ENCODE data around the gene MISP3. TPM values are rescaled to one million over a fixed set of nuclear protein-coding genes. Genes with fewer than 3 reads are reported as not detected.
"Not testable (repeated sequence)": the region's sequence is repeated elsewhere in the genome, so short reads cannot be mapped to it uniquely, and the experiment has no call there.

The MISP3 gene
- total RNA-seq: 1.1 TPM

- peak in 1 of 3 donors; percentile 57 for DNase-seq (ENCODE audit: low read depth in 2 of 3, low spot score in 2 of 3)
Observed at GRCh38 chr19:14072535-14073260, at the start of gene MISP3. Gene MISP3, plus strand, starts transcription at chr19:14072786. Its CDS starts 524 bp downstream, at chr19:14073310.

DNA sequence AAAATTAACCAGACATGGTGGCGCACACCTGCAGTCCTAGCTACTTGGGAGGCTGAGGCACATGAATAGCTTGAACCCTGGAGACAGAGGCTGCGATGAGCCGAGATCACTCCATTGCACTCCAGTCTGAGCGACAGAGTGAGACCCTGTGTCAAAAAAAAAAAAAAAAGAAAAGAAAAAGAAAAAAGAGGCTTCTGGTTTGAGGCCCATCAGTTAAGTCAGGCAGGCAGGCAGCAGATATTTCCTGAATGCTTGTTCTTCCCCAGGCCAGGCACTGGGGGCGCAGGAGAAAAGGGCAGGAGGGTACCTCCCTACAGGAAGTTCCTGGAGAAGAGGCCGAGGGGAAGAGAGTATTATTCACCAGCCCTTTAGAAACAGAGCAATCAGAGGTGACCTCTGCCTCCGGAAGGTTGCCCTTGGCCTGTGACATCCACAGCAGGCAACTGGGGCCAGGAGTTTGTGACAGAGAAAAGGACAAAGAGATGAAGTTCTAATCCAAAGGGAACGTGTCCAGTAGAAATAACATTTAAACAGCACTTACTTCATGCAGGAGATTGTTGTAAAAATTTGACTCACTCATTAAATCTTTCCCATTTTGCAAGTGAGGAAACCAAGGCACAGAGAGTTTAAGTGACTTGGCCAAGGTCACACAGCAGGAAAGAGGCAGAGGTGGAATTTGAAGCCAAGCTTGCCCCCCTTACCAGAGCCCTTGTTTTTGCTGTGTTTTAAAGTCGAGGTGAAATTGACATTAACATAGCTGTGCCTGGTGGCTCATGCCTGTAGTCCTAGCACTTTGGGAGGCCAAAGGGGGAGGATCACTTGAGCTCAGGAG is 49.0 kb upstream of the MISP3 start:
- peak in 2 of 3 donors; percentile 61 to 71 for DNase-seq (ENCODE audit: low read depth in 2 of 3, low spot score in 2 of 3)

- not testable (repeated sequence) for DNase-seq (ENCODE audit: low read depth in 2 of 3, low spot score in 2 of 3)
Observed at GRCh38 chr19:14026652-14027192, 45.9 kb upstream of the MISP3 start.

DNA sequence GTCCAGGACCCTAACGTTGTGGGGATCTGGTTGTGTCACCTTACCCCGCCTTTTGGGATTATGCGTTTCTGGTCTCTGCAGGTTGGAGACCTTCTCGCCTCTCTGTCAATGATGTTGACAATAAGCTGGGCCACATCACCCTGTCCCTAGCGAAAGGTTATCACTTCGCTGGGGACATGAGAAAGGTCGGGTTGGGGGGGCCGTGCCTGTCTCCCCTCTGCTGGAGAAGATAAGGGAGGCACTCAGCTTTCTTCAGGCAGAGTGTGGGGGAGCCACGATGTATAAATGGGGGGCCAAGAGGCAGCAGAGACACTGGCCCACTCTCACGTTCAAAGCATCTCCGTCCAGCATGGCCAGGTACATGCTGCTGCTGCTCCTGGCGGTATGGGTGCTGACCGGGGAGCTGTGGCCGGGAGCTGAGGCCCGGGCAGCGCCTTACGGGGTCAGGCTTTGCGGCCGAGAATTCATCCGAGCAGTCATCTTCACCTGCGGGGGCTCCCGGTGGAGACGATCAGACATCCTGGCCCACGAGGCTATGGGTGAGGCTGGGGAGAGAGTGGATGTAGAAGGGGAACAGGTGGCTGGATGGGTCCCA is 44.6 kb upstream of the MISP3 start, which contains the start of gene RLN3:
Gene RLN3, plus strand, starts transcription at position 293 of the 595 bp plus-strand sequence. Its CDS starts 57 bp downstream, at position 350.
- DNase-seq (ENCODE audit: low read depth in 2 of 3, low spot score in 2 of 3): no peak

DNA sequence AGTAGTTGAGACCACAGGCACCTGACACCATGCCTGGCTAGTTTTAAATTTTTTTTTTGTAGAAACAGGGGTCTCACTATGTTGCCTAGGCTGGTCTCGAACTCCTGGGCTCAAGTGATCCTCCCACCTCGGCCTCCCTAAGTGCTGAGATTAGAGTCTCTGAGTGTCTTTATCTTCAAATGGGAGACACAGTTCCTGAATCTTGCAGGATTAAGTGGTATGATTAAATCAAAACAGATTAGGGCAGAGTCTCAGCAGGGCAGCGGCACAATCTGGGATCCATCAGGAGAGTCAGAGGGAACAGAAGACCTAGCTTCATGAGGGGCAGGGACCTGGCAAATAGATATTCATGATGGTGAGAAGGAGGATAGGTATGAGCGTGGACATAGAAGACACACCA is 43.7 kb upstream of the MISP3 start:
- DNase-seq (ENCODE audit: low read depth in 2 of 3, low spot score in 2 of 3): no peak

GRCh38 chr19:14030997-14031718 is 41.4 kb upstream of the MISP3 start:
- no peak for DNase-seq (ENCODE audit: low read depth in 2 of 3, low spot score in 2 of 3)

- peak; percentile 50 to 91 (median 90) for DNase-seq (ENCODE audit: low read depth in 2 of 3, low spot score in 2 of 3)
Observed at GRCh38 chr19:14031719-14032480, 40.7 kb upstream of the MISP3 start, which contains the start of gene IL27RA. Gene IL27RA, plus strand, starts transcription at chr19:14031762. Its CDS starts 111 bp downstream, at chr19:14031873.

GRCh38 chr19:14033946-14034345 is 38.6 kb upstream of the MISP3 start:
- no peak for DNase-seq (ENCODE audit: low read depth in 2 of 3, low spot score in 2 of 3)

DNA sequence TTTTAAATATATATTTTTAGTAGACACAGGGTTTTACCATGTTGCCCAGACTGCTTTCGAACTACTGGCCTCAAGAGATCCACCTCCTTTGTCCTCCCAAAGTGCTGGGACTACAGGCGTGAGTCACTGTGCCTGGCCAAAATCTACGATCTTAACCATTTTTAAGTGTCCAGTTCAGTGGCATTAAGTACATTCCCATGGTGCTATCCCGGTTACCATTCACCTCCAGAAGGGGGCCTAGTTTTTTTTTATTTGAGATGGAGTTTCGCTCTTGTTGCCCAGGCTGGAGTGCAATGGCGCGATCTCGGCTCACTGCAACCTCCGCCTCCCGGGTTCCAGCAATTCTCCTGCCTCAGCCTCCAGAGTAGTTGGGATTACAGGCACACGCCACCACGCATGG is 37.4 kb upstream of the MISP3 start:
- not testable (repeated sequence) for DNase-seq (ENCODE audit: low read depth in 2 of 3, low spot score in 2 of 3)

GRCh38 chr19:14035706-14036105 is 36.9 kb upstream of the MISP3 start:
- no peak for DNase-seq (ENCODE audit: low read depth in 2 of 3, low spot score in 2 of 3)

GRCh38 chr19:14039181-14039580 is 33.4 kb upstream of the MISP3 start:
- no peak for DNase-seq (ENCODE audit: low read depth in 2 of 3, low spot score in 2 of 3)

GRCh38 chr19:14042659-14043608 is 29.7 kb upstream of the MISP3 start:
- peak in 2 of 3 donors; percentile 73 to 84 for DNase-seq (ENCODE audit: low read depth in 2 of 3, low spot score in 2 of 3)

DNA sequence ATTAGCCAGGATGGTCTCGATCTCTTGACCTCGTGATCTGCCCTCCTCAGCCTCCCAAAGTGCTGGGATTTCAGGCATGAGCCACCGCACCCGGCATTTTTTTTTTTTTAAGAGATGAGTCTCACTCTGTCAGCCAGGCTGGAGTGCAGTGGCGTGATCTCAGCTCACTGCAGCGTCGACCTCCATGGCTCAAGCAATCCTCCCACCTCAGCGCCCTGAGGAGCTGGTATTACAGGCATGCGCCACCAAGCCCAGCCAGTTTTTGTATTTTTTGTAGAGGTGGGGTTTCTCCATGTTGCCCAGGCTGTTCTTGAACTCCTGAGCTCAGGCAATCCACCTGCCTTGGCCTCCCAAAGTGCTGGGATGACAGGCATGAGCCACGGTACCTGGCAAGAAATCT is 24.7 kb upstream of the MISP3 start:
- not testable (repeated sequence) for DNase-seq (ENCODE audit: low read depth in 2 of 3, low spot score in 2 of 3)

- peak; percentile 54 to 74 (median 68) for DNase-seq (ENCODE audit: low read depth in 2 of 3, low spot score in 2 of 3)
Observed at GRCh38 chr19:14048443-14049153, 24.0 kb upstream of the MISP3 start.

GRCh38 chr19:14050512-14050911 is 22.1 kb upstream of the MISP3 start:
- no peak for DNase-seq (ENCODE audit: low read depth in 2 of 3, low spot score in 2 of 3)

DNA sequence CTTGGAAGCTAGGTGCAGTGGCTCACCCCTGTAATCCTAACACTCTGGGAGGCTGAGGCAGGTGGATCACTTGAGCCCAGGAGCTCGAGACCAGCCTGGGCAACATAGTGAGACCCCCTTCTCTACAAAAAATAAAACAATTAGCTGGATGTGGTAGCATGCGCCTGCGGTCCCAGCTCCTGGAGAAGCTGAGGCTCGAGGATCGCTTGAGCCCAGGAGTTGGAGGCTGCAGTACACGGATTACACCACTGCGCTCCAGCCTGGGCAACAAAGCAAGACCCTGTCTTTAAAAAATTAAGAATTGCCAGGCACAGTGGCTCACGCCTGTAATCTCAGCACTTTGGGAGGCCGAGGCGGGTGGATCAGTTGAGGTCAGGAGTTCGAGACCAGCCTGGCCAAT is 21.6 kb upstream of the MISP3 start:
- DNase-seq (ENCODE audit: low read depth in 2 of 3, low spot score in 2 of 3): not testable (repeated sequence)

DNA sequence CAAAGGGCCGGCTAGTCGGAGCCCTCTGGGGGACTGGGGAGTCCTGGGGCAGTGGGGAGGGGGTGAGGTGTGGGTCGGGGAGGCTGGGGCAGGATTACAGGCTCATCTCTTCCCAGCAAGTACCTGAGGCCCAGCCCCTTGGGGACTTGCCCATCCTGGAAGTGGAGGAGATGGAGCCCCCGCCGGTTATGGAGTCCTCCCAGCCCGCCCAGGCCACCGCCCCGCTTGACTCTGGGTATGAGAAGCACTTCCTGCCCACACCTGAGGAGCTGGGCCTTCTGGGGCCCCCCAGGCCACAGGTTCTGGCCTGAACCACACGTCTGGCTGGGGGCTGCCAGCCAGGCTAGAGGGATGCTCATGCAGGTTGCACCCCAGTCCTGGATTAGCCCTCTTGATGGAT is 20.6 kb upstream of the MISP3 start:
- no peak for DNase-seq (ENCODE audit: low read depth in 2 of 3, low spot score in 2 of 3)

DNA sequence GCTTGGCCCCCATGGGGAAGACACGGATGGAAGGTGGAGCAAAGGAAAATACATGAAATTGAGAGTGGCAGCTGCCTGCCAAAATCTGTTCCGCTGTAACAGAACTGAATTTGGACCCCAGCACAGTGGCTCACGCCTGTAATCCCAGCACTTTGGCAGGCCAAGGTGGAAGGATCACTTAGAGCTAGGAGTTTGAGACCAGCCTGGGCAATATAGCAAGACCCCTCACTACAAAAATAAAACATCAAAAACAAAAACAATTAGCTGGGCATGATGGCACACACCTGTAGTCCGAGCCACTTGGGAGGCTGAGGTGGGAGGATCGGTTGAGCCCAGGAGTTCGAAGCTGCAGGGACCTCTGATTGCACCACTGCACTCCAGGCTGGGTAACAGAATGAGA is 20.1 kb upstream of the MISP3 start:
- DNase-seq (ENCODE audit: low read depth in 2 of 3, low spot score in 2 of 3): no peak
